GM23248 (cell line): ENCODE data around the gene SLC25A34. TPM values are rescaled to one million over a fixed set of nuclear protein-coding genes. Genes with fewer than 3 reads are reported as not detected.

Source experiments
- DNase-seq: peaks from one replicate; pipeline ENCODE4 v3.0.0-alpha.2; 2015
- H2AFZ ChIP-seq: fragments of 200-600 bp; sonication (generic); 2 replicates; pipeline ENCODE4 v1.6.1; 2016; ENCODE audit warnings: antibody characterized with exemption
- H3F3A ChIP-seq: fragments of 200-600 bp; sonication (generic); 2 replicates; pipeline ENCODE4 v1.6.1; 2016; ENCODE audit warnings: mild to moderate bottlenecking, antibody characterized with exemption, mixed run types; ENCODE audit not compliant: insufficient read depth
- H3K27ac ChIP-seq: fragments of 200-600 bp; sonication (generic); 2 replicates; pipeline ENCODE4 v1.5.1; 2016; ENCODE audit warnings: mild to moderate bottlenecking
- H3K27me3 ChIP-seq: fragments of 200-600 bp; sonication (generic); replicated peaks from 2 replicates; pipeline ENCODE4 v1.6.1; 2016; ENCODE audit warnings: mild to moderate bottlenecking; ENCODE audit not compliant: insufficient read depth
- H3K36me3 ChIP-seq: fragments of 200-600 bp; sonication (generic); 2 replicates; pipeline ENCODE4 v1.6.1; 2016; ENCODE audit warnings: low read depth, mild to moderate bottlenecking
- H3K4me1 ChIP-seq: fragments of 200-600 bp; sonication (generic); 2 replicates; pipeline ENCODE4 v1.6.1; 2016; ENCODE audit warnings: mild to moderate bottlenecking; ENCODE audit not compliant: insufficient read depth
- H3K4me2 ChIP-seq: fragments of 200-600 bp; sonication (generic); one replicate; pipeline ENCODE4 v1.6.1; 2016; ENCODE audit warnings: mild to moderate bottlenecking; ENCODE audit not compliant: unreplicated experiment
- H3K4me3 ChIP-seq: fragments of 200-600 bp; sonication (generic); 2 replicates; pipeline ENCODE4 v1.5.1; 2016; ENCODE audit warnings: mild to moderate bottlenecking
- H3K79me2 ChIP-seq: fragments of 200-600 bp; sonication (generic); 2 replicates; pipeline ENCODE4 v1.6.1; 2016; ENCODE audit warnings: mild to moderate bottlenecking; ENCODE audit not compliant: insufficient read depth
- H3K9ac ChIP-seq: fragments of 200-600 bp; sonication (generic); 2 replicates; pipeline ENCODE4 v1.6.1; 2016; ENCODE audit warnings: mild to moderate bottlenecking
- H3K9me2 ChIP-seq: fragments of 200-600 bp; sonication (generic); 2 replicates; pipeline ENCODE4 v1.6.1; 2016; ENCODE audit warnings: mixed run types, mild to moderate bottlenecking, moderate library complexity; ENCODE audit not compliant: insufficient read depth
- H3K9me3 ChIP-seq: fragments of 200-600 bp; sonication (generic); one replicate; pipeline ENCODE4 v1.6.1; 2017; ENCODE audit warnings: low read depth
- H4K20me1 ChIP-seq: fragments of 200-600 bp; sonication (generic); 2 replicates; pipeline ENCODE4 v1.6.0; 2016; ENCODE audit not compliant: insufficient read depth
- EZH2 ChIP-seq: fragments of 200-600 bp; sonication (generic); IDR thresholded peaks from 2 replicates; pipeline ENCODE4 v1.6.1; 2018; ENCODE audit warnings: antibody characterized with exemption, mild to moderate bottlenecking; ENCODE audit not compliant: insufficient read depth, poor library complexity, severe bottlenecking
- EZH2phosphoT487 ChIP-seq: fragments of 200-600 bp; sonication (generic); IDR thresholded peaks from 2 replicates; pipeline ENCODE4 v1.6.1; 2018; ENCODE audit warnings: antibody characterized with exemption, moderate library complexity, mild to moderate bottlenecking, low read depth; ENCODE audit not compliant: insufficient read depth
- WGBS, 2 experiments: methylation state at CpG; one replicate each; pipeline ENCODE4 v1.1.6; 2015 to 2017; ENCODE audit warnings: low lambda C conversion rate in 2 of 2, low coverage in 1 of 2; ENCODE audit errors: missing lambda C conversion rate in 2 of 2; 5-methylcytosine and 5-hydroxymethylcytosine counted together
- in situ Hi-C: fragments of 300-500 bp; cut with MboI; formaldehyde crosslinking; loops from 2 replicates; pipeline ENCODE4 v1.15.0; 2020
- polyA plus RNA-seq: library from polyadenylated mRNA; unstranded; fragments of >200 nt; fragmentation: Nextera tagmentation; extraction: Ambion mirVana; gene quantifications from 2 replicates; pipeline ENCODE4 v1.2.1, GENCODE V29; 2016
- total RNA-seq: library from RNA; depleted of rRNA; stranded (reverse); fragments of >200 nt; shearing (Covaris generic); gene quantifications from 2 replicates; pipeline ENCODE4 v1.2.3, GENCODE V29; 2014

Gene SLC25A34
- total and polyA plus RNA-seq, 2 experiments from 2014 or later, result 0.20 to 0.54 TPM

- H3F3A ChIP-seq, result no peaks in the 10 kb centered on the region
Measured at GRCh38 chr1:15722411-15722810, 13.6 kb upstream of the SLC25A34 start.

GRCh38 chr1:15722836-15723532 is 13.1 kb upstream of the SLC25A34 start:
- H3K4me1 ChIP-seq, result no peaks in the 10 kb centered on the region
- DNase-seq, result no peak
- no peaks in the 10 kb centered on the region for H3K36me3 ChIP-seq
- TF ChIP-seq EZH2, result no peak
- no peak for TF ChIP-seq EZH2phosphoT487
- in situ Hi-C loops, result no loop called here
- 79 to 82% methylated on average over 13 of the region's 13 CpGs for WGBS, 2 experiments
- no peaks in the 10 kb centered on the region for H4K20me1 ChIP-seq
- H3F3A ChIP-seq, result no peaks in the 10 kb centered on the region
- H3K27me3 ChIP-seq, result no peaks in the 10 kb centered on the region
- H3K4me3 ChIP-seq, result no peak overlapping the region
- H3K9me3 ChIP-seq, result no peaks in the 10 kb centered on the region
- H3K9ac ChIP-seq, result no peak overlapping the region
- no peak overlapping the region for H3K27ac ChIP-seq
- no peak overlapping the region for H3K4me2 ChIP-seq
- no peaks in the 10 kb centered on the region for H3K9me2 ChIP-seq
- 0 out of 2 replicates have a peak, but pooled peaks cover 2% of the 10 kb centered on the region for H3K79me2 ChIP-seq
- H2AFZ ChIP-seq, result no peak overlapping the region

More at GRCh38 chr1:15722411-15722810, 13.6 kb upstream of the SLC25A34 start:
- H3K27ac ChIP-seq, result no peak overlapping the region
- H3K36me3 ChIP-seq, result no peaks in the 10 kb centered on the region
- H2AFZ ChIP-seq, result no peak overlapping the region
- H3K4me1 ChIP-seq, result no peaks in the 10 kb centered on the region
- H3K9ac ChIP-seq, result no peak overlapping the region
- H3K27me3 ChIP-seq, result no peaks in the 10 kb centered on the region
- H4K20me1 ChIP-seq, result no peaks in the 10 kb centered on the region
- DNase-seq, result no peak
- H3K9me2 ChIP-seq, result no peaks in the 10 kb centered on the region
- H3K9me3 ChIP-seq, result no peaks in the 10 kb centered on the region
- H3K79me2 ChIP-seq, result 0 out of 2 replicates have a peak, but pooled peaks cover 5% of the 10 kb centered on the region
- in situ Hi-C loops, result no loop called here
- H3K4me2 ChIP-seq, result no peak overlapping the region
- 79 to 81% methylated on average over 4 of the region's 4 CpGs for WGBS, 2 experiments
- no peak overlapping the region for H3K4me3 ChIP-seq
- no peak for TF ChIP-seq EZH2phosphoT487

GRCh38 chr1:15723631-15724246 is 12.3 kb upstream of the SLC25A34 start:
- H3K36me3 ChIP-seq, result no peaks in the 10 kb centered on the region
- H3K79me2 ChIP-seq, result no peaks in the 10 kb centered on the region
- H3K4me3 ChIP-seq, result no peak overlapping the region
- TF ChIP-seq EZH2phosphoT487 (no peak), EZH2 (no peak)
- H3K4me1 ChIP-seq, result no peaks in the 10 kb centered on the region
- H4K20me1 ChIP-seq, result no peaks in the 10 kb centered on the region
- 74 to 78% methylated on average over 19 to 20 of the region's 20 CpGs for WGBS, 2 experiments
- no peak overlapping the region for H3K4me2 ChIP-seq
- H2AFZ ChIP-seq, result no peak overlapping the region
- H3K9ac ChIP-seq, result no peak overlapping the region
- no peaks in the 10 kb centered on the region for H3K9me2 ChIP-seq
- H3K27me3 ChIP-seq, result no peaks in the 10 kb centered on the region
- in situ Hi-C loops, result no loop called here
- H3K27ac ChIP-seq, result no peak overlapping the region
- H3K9me3 ChIP-seq, result no peaks in the 10 kb centered on the region
- H3F3A ChIP-seq, result no peaks in the 10 kb centered on the region
- DNase-seq, result no peak

GRCh38 chr1:15724949-15725880 is 10.8 kb upstream of the SLC25A34 start:
- no peaks in the 10 kb centered on the region; the same call in 1 of the 2 replicates for H3K36me3 ChIP-seq
- no peak overlapping the region for H3K27ac ChIP-seq
- no peaks in the 10 kb centered on the region for H3K9me3 ChIP-seq
- in situ Hi-C loops, result no loop called here
- no peaks in the 10 kb centered on the region for H3K27me3 ChIP-seq
- no peak overlapping the region for H2AFZ ChIP-seq
- H3F3A ChIP-seq, result no peaks in the 10 kb centered on the region
- H3K4me1 ChIP-seq, result no peaks in the 10 kb centered on the region
- 84 to 89% methylated on average over 25 to 26 of the region's 26 CpGs for WGBS, 2 experiments
- TF ChIP-seq EZH2 (no peak), EZH2phosphoT487 (no peak)
- no peak overlapping the region for H3K9ac ChIP-seq
- H4K20me1 ChIP-seq, result no peaks in the 10 kb centered on the region
- no peak overlapping the region for H3K4me2 ChIP-seq
- no peaks in the 10 kb centered on the region for H3K79me2 ChIP-seq
- no peaks in the 10 kb centered on the region for H3K9me2 ChIP-seq
- H3K4me3 ChIP-seq, result no peak overlapping the region
- no peak for DNase-seq
